GM12878 (cell line): ENCODE measurements around the gene DIAPH1. TPM values are rescaled to one million over a fixed set of nuclear protein-coding genes. Genes with fewer than 3 reads are reported as not detected.

ENCODE experiments used
- ATAC-seq: fragments of 200-7000 bp; cut with Tn5 transposase; 3 replicates; pipeline ENCODE4 v1.9.1; 2020; ENCODE audit warnings: mild to moderate bottlenecking, moderate library complexity
- BruUV-seq: library from RNA; stranded (reverse); fragments of 400-500 nt; replicated peaks from 2 replicates; lab custom pipeline; 2021; lab: Mats Ljungman, UMichigan
- CTCF ChIA-PET: fragments of 300-600 bp; sonication (Branson Sonifier 250); formaldehyde crosslinking; extraction: SDS; loops from one replicate; lab custom pipeline; 2021; ENCODE audit warnings: inconsistent platforms; lab: Yijun Ruan, JAX
- POLR2A ChIA-PET: fragments of 350-600 bp; formaldehyde crosslinking; extraction: SDS; loops from one replicate; lab custom pipeline; 2021; ENCODE audit warnings: inconsistent platforms; lab: Charles Lee
- RAD21 ChIA-PET: fragments of 300-600 bp; sonication (Branson Sonifier 250); formaldehyde crosslinking; loops from one replicate; lab custom pipeline; 2023; ENCODE audit warnings: antibody characterized with exemption; ENCODE audit not compliant: unreplicated experiment; lab: Charles Lee
- SMC1A ChIA-PET: fragments of 300-600 bp; sonication (Branson Sonifier 250); formaldehyde crosslinking; loops from one replicate; lab custom pipeline; 2023; ENCODE audit not compliant: unreplicated experiment, uncharacterized antibody; lab: Charles Lee
- DNase-seq: peaks from one replicate; pipeline ENCODE4 v3.0.0-alpha.2; 2011; ENCODE audit warnings: low read depth, low spot score
- FAIRE-seq: peaks from 3 replicates; lab custom pipeline; 2011; peaks lifted over from hg19 to GRCh38; lab: Jason Lieb, UNC
- H2AFZ ChIP-seq: 2 replicates; pipeline ENCODE4 v1.6.0; 2011; ENCODE audit warnings: low read depth, low read length, control low read depth; ENCODE audit not compliant: control insufficient read depth
- H3K27ac ChIP-seq: 2 replicates; pipeline ENCODE4 v1.5.1; 2011; ENCODE audit warnings: control low read depth; ENCODE audit not compliant: control insufficient read depth, insufficient read depth
- H3K27me3 ChIP-seq, 2 experiments: replicated peaks in 1 of 2; 2 replicates each; pipeline versions ENCODE4 v1.6.0 to v1.6.1; 2011; ENCODE audit warnings: low read length in 1 of 2; ENCODE audit not compliant: control insufficient read depth in 2 of 2, insufficient read depth in 2 of 2
- H3K36me3 ChIP-seq, 2 experiments: 2 replicates each; pipeline ENCODE4 v1.5.1; 2011; ENCODE audit warnings: low read length in 1 of 2; ENCODE audit not compliant: control insufficient read depth in 2 of 2, insufficient read depth in 2 of 2
- H3K4me1 ChIP-seq: 2 replicates; pipeline ENCODE4 v1.6.1; 2011; ENCODE audit warnings: mild to moderate bottlenecking, low read length, moderate library complexity, mixed read lengths; ENCODE audit not compliant: control insufficient read depth, insufficient read depth
- H3K4me2 ChIP-seq: 2 replicates; pipeline ENCODE4 v1.6.0; 2011; ENCODE audit warnings: control low read depth; ENCODE audit not compliant: control insufficient read depth, insufficient read depth
- H3K4me3 ChIP-seq: fragments of 200-600 bp; sonication (generic); 2 replicates; pipeline ENCODE4 v1.5.1; 2016
- H3K79me2 ChIP-seq: 2 replicates; pipeline ENCODE4 v1.6.0; 2011; ENCODE audit warnings: low read length; ENCODE audit not compliant: control insufficient read depth, insufficient read depth
- H3K9ac ChIP-seq: 2 replicates; pipeline ENCODE4 v1.8.0; 2011; ENCODE audit warnings: low read length, control low read depth, mixed read lengths; ENCODE audit not compliant: control insufficient read depth, insufficient read depth
- H3K9me3 ChIP-seq: replicated peaks from 3 replicates; pipeline ENCODE4 v1.5.1; 2011; ENCODE audit warnings: mild to moderate bottlenecking, low read length; ENCODE audit not compliant: control insufficient read depth, insufficient read depth
- H4K20me1 ChIP-seq: 2 replicates; pipeline ENCODE4 v1.6.0; 2011; ENCODE audit not compliant: control insufficient read depth, insufficient read depth
- BCL11A ChIP-seq: IDR thresholded peaks from 2 replicates; pipeline ENCODE4 v1.6.1; 2011; ENCODE audit warnings: low read depth, low read length
- EED ChIP-seq: sonication (generic); IDR thresholded peaks from 2 replicates; pipeline ENCODE4 v1.6.1; 2016; ENCODE audit warnings: antibody characterized with exemption, low read depth
- KLF5 ChIP-seq: fragments of 450-650 bp; IDR thresholded peaks from 2 replicates; pipeline ENCODE4 v1.6.1; 2014; ENCODE audit warnings: mild to moderate bottlenecking; ENCODE audit not compliant: partially characterized antibody
- LARP7 ChIP-seq: fragments of 450-650 bp; IDR thresholded peaks from 2 replicates; pipeline ENCODE4 v1.6.1; 2017; ENCODE audit warnings: mild to moderate bottlenecking
- MEF2A ChIP-seq: IDR thresholded peaks from 2 replicates; pipeline ENCODE4 v1.6.1; 2011; ENCODE audit warnings: low read depth, mild to moderate bottlenecking, low read length, moderate library complexity; ENCODE audit not compliant: insufficient read depth
- MYC ChIP-seq: IDR thresholded peaks from 2 replicates; pipeline ENCODE4 v1.6.1; 2011; ENCODE audit warnings: mild to moderate bottlenecking, low read length, moderate library complexity, inconsistent platforms; ENCODE audit not compliant: insufficient read depth, insufficient replicate concordance, insufficient read length, severe bottlenecking
- NFXL1 ChIP-seq: fragments of 450-650 bp; IDR thresholded peaks from 2 replicates; pipeline ENCODE4 v1.6.1; 2017; ENCODE audit warnings: antibody characterized with exemption, mild to moderate bottlenecking, borderline replicate concordance
- RUNX3 ChIP-seq: IDR thresholded peaks from 2 replicates; pipeline ENCODE4 v1.6.1; 2012; ENCODE audit warnings: low read length, inconsistent platforms
- SREBF1 ChIP-seq: IDR thresholded peaks from 2 replicates; pipeline ENCODE4 v1.6.1; 2012; ENCODE audit warnings: mild to moderate bottlenecking, low read length
- SUPT20H ChIP-seq: IDR thresholded peaks from 2 replicates; pipeline ENCODE4 v1.6.1; 2011; ENCODE audit warnings: low read depth, mild to moderate bottlenecking, low read length, moderate library complexity, borderline replicate concordance; ENCODE audit not compliant: control insufficient read depth
- SUZ12 ChIP-seq: fragments of 200-600 bp; sonication (generic); IDR thresholded peaks from one replicate; pipeline ENCODE4 v1.6.1; 2018; ENCODE audit warnings: antibody characterized with exemption, mild to moderate bottlenecking; ENCODE audit not compliant: unreplicated experiment
- TCF12 ChIP-seq: IDR thresholded peaks from 2 replicates; pipeline ENCODE4 v1.6.1; 2011; ENCODE audit warnings: low read depth, mild to moderate bottlenecking, low read length
- TCF3 ChIP-seq: IDR thresholded peaks from 2 replicates; pipeline ENCODE4 v1.6.1; 2012; ENCODE audit warnings: low read depth, mild to moderate bottlenecking, low read length, borderline replicate concordance; ENCODE audit not compliant: insufficient read depth
- WGBS: methylation state at CpG from one replicate; pipeline ENCODE4 v1.1.6; 2016; ENCODE audit warnings: low lambda C conversion rate; ENCODE audit not compliant: insufficient replicate concordance, insufficient coverage; ENCODE audit errors: missing lambda C conversion rate; 5-methylcytosine and 5-hydroxymethylcytosine counted together
- in situ Hi-C: fragments of 300-500 bp; cut with MboI; formaldehyde crosslinking; loops from 9 replicates; pipeline ENCODE4 v1.14.3; 2018; ENCODE audit warnings: mixed read lengths
- intact Hi-C: fragments of 100-400 bp; cut with micrococcal nuclease; formaldehyde crosslinking; loops from one replicate; pipeline ENCODE4 v1.14.2; 2022; ENCODE audit not compliant: unreplicated experiment
- polyA plus RNA-seq, 11 experiments: library from polyadenylated mRNA; depleted of rRNA in 4 of 11; unstranded in 6 of 11; stranded (reverse) in 5 of 11; fragments of >200 nt; fragmentation: Nextera tagmentation in 4 of 11; fragmentation: Illumina TruSeq in 1 of 11; extraction: Ambion mirVana in 4 of 11; extraction: Trizol in 1 of 11; gene quantifications; 1 replicate in 1 of 11; 2 replicates in 10 of 11; pipeline versions ENCODE4 v1.2.1 to v1.2.3, GENCODE V29; 2011 to 2016; ENCODE audit warnings: inconsistent platforms in 2 of 11, missing spikeins in 2 of 11, low read depth in 1 of 11
- total RNA-seq, 4 experiments: library from RNA; depleted of rRNA in 3 of 4; stranded (reverse); fragments of >200 nt in 3 of 4; fragmentation: Illumina TruSeq in 1 of 4; extraction: Trizol in 1 of 4; gene quantifications; 2 replicates each; pipeline versions ENCODE4 v1.2.1 to v1.2.3, GENCODE V29; 2013 to 2021

Gene DIAPH1
- total and polyA plus RNA-seq, 10 of the 15 experiments (the other 5 are each of a cell fraction or from before 2014, with no cell fraction given), result 37.8 to 168 (median 59.0) TPM

DNA sequence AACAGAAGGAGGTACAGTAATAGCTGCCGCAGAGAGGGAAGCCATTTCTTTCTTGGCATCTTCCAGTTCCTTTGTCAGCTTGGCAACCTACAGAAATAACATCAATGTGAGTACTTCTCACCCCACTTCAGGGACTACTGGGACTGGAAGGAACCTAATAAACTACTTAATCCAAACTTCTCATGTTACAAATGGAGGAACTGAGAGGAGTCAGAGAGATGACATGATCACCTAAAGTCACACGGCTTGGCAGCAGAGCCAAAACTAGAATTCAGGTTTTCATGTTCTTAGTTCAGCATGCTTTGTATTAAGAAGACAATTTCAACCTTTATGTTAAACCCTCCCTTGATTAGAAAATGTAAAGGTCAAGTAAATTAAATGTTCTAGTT, 44.7 kb downstream of the DIAPH1 start:
- Histone ChIP-seq H4K20me1 (no peaks in the 10 kb centered on the region), H3K9ac (no peak overlapping the region), H3K9me3 (no peaks in the 10 kb centered on the region), H3K27me3 (no peaks in the 10 kb centered on the region), H3K36me3 (peaks cover 13 to 45% of the 10 kb centered on the region in 2 experiments), H3K4me2 (no peak overlapping the region), H3K27ac (no peak overlapping the region), H2AFZ (no peak overlapping the region), H3K4me1 (no peaks in the 10 kb centered on the region), H3K79me2 (no peaks in the 10 kb centered on the region), H3K4me3 (no peak overlapping the region)
- FAIRE-seq, result peak; percentile 18
- ChIA-PET POLR2A (no interaction called here), SMC1A (no interaction called here), CTCF (interaction anchor here (1.1 to 1.7 kb wide), 2 partner anchors 10 to 45 kb away, joined by 5 to 6 read pairs; partner anchors contain the start of gene DIAPH1), RAD21 (no interaction called here)
- no TSS peak for BruUV-seq
- ATAC-seq, result no peak
- intact Hi-C loops, result no loop called here
- WGBS, result 85% methylated on average over 2 of the region's 2 CpGs
- in situ Hi-C loops, result loop anchor here (25.0 kb wide), 2 partner anchors 362 to 762 kb away; partner anchors contain the start of genes PCDHA3, PCDHA4, PCDHA5 and PCDHB12
- TF ChIP-seq RUNX3 (no peak), SUPT20H (no peak), NFXL1 (no peak), SREBF1 (no peak), MYC (no peak)
- no peak for DNase-seq

- BruUV-seq, result no TSS peak
- CTCF ChIA-PET, result interaction anchor here (1.1 kb wide), 1 partner anchor 16 kb away, joined by 5 read pairs; no protein-coding TSS in a partner anchor
- TF ChIP-seq SUZ12, result no peak
- TF ChIP-seq SUPT20H, result no peak
- TF ChIP-seq KLF5, result no peak
- no peak for TF ChIP-seq EED
- no peak for TF ChIP-seq TCF3
- TF ChIP-seq BCL11A, result no peak
- no peak for TF ChIP-seq SREBF1
- TF ChIP-seq MEF2A, result no peak
- no peak for TF ChIP-seq TCF12
- no peak for TF ChIP-seq LARP7
- in situ Hi-C loops (loop anchor here (25.0 kb wide), 2 partner anchors 361 to 761 kb away; partner anchors contain the start of genes PCDHA3, PCDHA4, PCDHA5 and PCDHB12), intact Hi-C loops (no loop called here)
- DNase-seq (no peak), ATAC-seq (no peak), FAIRE-seq (no peak)
- H3K4me1 ChIP-seq, result no peaks in the 10 kb centered on the region
- H3K36me3 ChIP-seq, result peaks cover 10 to 40% of the 10 kb centered on the region in 2 experiments
- H3K27me3 ChIP-seq, result no peaks in the 10 kb centered on the region
- H4K20me1 ChIP-seq, result no peaks in the 10 kb centered on the region
- no peak overlapping the region for H3K27ac ChIP-seq
- SMC1A ChIA-PET, result interaction anchor here (1.4 kb wide), 1 partner anchor 10 kb away, joined by 3 read pairs; no protein-coding TSS in a partner anchor
- H2AFZ ChIP-seq, result no peak overlapping the region
- 89% methylated on average over 4 of the region's 4 CpGs for WGBS
- POLR2A ChIA-PET, result no interaction called here
- RAD21 ChIA-PET, result no interaction called here
- H3K9me3 ChIP-seq, result no peaks in the 10 kb centered on the region
- no peak overlapping the region for H3K4me3 ChIP-seq
- H3K4me2 ChIP-seq, result no peak overlapping the region
- H3K79me2 ChIP-seq, result no peaks in the 10 kb centered on the region
- no peak overlapping the region for H3K9ac ChIP-seq
These were observed 45.2 kb downstream of the DIAPH1 start for GRCh38 chr5:141573489-141574121.
